Stimulated activated CD4-positive, alpha-beta T cell treated with anti-CD3 and anti-CD28 coated beads, Interleukin-1b, Interleukin-23, amount 100 ng/mL, for 24 hours (primary cell): Measurements from ENCODE around the gene PEX7.
"Not testable (repeated sequence)": the region's sequence is repeated elsewhere in the genome, so short reads cannot be mapped to it uniquely, and the experiment has no call there.

Experiments used
- DNase-seq, 4 experiments: peaks; one replicate each; pipeline ENCODE4 v3.0.0-alpha.2; 2020; ENCODE audit warnings: low read depth in 4 of 4, low spot score in 1 of 4

PEX7 gene

DNA sequence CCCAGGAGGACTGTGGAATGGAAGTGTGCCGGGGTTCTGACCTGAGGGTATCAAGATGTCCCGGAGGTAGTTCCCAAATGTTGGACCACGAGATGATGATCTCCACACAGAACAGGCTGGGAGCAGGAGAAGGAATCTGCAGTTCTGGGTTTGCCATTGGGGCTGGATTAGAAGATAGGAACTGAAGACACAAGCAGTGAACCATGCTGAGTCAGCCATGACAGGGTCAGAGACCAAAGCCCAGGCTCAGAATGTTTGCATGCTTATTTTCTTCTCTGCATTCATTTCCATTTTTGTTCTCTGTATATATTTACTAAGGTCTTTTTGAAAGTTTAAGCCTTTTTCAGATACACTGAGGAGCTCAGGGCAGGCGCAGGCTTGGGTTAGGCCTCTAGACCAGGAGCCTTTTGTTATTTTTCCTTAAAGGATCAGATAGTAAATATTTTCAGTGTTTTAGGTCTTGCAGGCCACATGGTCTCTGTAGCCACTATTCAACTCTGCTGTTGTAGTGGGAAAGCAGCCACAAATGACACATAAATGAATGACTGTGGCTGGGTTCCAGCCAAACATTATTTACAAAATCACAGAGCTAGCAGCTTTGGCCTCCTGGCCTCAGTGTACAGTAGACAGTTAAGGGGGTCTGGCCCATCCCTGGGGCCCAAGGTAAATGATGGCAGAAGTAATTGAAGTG, 128.2 kb downstream of the PEX7 start:
- DNase-seq = no peak

DNA sequence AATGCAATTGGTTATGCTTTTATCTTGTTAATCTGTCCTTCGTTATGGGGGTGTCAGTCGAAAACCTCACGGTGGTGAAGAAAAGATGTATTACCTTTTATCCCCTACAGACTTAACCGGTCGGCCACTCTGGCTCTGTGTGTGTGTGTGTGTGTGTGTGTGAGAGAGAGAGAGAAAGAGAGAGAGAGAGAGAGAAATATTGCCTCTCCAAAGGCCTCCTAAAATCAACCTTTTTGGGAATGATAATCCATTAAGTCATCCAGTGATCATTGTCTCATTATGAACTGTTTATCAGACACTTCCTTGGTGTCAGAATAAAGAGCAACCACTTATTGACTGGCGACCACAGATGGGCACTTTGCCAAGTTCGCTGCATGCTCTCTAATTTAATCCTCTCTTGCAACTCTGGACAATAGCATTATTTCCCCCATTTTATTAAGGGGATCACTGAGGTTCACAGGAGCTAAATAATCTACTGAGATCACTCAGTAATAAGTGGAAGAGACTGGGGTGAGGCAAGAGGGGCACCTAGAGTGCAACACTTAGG, 130.4 kb downstream of the PEX7 start:
- DNase-seq = no peak

DNA sequence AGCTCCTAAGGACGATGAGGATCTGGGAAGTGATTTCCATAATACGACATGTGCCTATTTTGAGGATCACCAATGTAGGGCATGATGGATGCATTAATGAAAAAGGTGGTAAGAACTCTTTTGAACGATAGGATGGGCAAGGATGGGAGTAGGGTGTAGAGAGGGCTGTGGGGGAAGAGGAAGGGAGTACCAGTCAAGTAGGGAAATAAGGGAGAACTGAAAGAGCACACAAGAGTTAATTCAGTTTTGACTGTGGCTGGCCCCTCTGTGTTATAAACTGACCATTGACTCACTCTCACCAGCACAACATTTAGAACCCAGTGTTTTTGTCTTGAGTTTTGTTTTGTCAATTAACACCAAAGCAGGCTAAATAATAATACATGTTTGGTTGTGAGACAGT, 132.7 kb downstream of the PEX7 start:
- no peak for DNase-seq

DNA sequence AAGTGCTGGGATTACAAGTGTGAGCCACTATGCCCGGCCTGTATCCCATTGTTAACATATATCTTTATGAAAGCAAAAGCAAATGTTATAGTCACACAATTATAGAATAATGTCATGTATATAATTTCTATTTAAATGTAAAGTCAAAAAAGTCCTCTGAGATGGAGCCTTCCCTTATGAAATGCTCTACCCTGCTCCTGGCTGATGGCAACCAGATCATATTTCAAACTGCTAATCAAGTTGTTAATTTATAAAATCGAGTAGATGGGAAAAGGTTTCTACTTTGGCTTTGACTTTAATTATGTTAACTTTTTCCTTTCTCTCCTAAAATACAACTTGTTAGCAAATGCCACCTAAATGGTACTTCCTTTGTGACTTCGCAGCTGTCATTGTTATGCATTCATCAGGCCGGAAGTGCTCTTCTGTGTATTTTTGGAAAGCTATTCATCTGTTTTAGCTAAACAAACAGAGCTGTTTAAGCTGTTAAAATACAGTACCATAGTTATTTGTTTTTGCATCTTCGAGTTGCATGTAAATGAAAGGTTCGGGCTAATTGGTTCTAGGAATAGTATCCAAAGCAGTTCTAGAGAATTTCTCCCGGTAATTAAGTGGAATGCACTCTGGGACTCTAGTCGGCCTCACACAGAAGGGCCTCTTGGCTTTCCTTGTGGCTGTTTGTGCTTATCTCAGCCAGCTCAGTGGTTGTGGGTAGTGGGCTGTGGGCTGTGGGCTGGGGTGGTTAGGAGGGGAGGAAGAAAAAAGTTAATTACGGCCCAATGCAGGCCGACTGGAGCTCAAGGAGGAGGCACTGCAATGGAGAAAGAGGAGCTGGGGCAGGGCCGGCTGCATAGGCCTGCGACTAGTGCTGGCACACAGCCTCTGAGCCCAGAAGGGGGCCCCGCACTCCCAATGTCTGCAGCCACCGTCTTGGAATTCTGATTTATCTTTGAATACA, 134.5 kb downstream of the PEX7 start:
- DNase-seq = no peak

DNA sequence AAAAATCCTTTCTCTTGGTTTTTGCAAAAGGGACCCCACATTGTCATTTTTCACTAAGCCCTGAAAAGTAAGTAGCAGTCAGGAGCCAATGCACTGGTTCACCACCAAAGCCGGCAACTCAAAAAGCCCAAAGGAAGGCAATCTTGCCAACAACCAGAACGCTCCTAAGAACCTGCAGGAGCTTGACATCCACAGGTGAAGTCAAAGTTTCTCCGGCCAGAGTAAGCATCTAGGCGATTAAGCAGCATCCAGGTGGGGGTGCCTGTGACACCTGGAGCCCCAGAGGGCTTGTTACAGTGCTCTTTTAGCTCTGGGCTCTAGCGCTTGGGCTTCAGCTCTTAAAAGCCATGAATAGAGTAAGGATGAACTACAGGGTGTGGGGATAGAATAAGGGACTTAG, 135.8 kb downstream of the PEX7 start:
- no peak for DNase-seq

DNA sequence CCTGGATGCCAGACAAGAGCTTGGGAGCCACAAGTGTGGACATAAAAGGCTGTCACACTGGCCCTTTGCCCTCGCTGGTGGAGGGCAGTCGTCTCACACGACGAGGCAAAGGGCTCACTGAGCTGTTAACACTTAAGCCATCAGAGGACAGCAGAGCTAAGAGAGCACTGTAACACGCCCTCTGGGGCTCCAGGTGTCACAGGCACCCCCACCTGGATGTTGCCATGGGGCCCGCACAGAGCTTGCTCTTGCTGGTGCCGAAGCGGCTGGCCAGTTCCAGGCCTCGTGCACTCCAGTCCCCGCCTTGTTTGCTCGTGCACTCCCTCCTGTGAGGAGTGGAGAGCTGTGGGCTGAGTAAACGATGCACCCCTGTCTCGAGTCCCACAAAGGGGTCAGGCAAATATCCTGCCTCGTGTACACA, 137.1 kb downstream of the PEX7 start:
- no peak for DNase-seq

DNA sequence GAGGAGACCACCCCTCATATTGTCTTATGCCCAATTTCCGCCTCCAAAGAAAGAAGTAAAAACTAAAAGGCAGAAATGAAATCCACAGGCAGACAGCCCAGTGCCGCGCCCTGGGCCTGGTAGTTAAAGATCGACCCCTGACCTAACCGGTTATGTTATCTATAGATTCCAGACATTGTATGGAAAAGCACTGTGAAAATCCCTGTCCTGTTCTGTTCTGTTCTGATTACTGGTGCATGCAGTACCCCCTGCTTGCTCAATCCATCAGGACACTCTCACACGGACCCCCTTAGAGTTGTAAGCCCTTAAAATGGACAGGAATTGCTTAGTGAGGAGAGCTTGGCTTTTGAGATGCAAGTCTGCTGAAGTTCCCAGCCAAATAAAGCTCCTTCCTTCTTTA, 137.5 kb downstream of the PEX7 start:
- not testable (repeated sequence) for DNase-seq

DNA sequence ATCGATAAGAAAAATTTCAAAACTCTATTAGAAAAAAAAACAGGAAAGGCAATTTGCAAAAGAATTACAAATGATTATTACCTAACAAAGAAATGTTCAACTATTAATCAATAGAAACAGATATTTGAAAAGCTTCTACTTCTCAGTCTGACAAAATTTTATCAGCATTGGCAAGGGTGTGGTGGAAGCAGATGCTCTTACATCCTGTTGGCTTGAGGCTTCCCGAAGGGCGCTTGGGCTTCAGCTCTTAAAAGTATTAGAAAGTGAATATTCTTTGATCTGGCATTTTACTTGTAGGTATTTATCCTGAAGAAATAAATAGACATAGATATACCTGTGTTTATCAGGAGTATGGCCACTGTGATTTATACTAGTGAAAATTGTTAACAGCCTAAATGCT, 138.4 kb downstream of the PEX7 start:
- DNase-seq = no peak

DNA sequence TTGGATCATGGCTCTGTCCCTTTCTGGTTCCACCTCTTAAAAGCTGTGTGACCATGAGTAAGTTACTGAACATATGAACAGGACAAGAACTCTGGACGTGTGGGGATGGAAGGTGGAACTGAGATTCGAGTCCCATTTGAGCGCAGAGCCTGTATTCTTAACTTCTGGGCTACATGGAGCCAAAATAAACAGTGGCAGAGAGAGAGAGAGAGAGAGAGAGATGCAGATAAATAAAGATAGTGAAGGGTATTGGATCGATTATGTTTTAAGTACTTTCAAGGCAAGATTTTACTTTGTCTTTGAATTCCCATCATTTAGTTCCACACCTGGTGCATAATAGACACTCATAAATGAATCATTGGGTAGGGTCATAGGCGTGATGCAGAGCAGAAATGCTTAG, 139.5 kb downstream of the PEX7 start:
- DNase-seq = no peak

DNA sequence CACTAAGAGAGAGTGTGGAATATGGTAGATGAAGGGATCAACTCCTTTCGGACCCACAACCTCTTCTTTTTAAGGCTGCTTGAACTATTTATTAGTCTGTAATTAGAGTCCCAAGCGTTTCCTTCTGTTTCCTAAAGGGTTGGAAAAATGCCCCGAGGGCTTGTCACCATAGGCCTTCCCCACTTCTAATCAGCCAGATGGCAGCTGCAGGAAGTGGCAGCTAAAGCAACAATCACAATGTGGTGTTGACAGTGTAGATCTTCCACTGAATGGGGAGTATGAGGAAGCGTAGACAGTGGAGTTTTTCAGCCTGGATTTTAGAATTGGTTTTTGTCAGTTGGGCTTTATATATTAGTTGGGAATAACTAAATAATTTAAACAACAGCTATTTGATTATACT, 140.3 kb downstream of the PEX7 start:
- DNase-seq = no peak

DNA sequence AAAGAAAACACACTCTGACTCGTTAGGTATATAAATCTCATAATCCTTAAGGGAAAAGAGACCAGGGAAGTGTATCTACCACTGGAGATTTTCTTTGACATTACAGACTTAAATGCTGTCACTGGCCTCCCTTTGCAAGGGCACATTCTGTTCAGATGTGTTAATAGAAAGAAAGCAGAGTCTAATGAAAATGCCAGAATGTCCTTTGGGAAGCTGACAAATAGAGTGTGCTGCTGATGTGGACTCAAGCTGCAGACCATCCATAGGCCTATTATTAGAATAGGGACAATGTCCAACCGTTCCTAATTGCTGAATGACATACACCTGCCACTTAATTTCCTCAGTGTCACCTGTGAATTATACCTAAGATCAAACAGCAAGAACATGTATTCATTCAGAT, 140.9 kb downstream of the PEX7 start:
- DNase-seq = no peak
